ENCODE measurements around the gene PSMD14. TPM values are rescaled to one million over a fixed set of nuclear protein-coding genes. Genes with fewer than 3 reads are reported as not detected.
A peak's percentile ranks its signal among the peaks of the same experiment; 100 is the strongest.

PSMD14 gene
- total RNA-seq (2021; fragmentation: NEBNext Ultra II Directional; extraction: Animal tissue kit (Norgen Biotek cat#: 25700)) (84.1 and 88.7 TPM in 2 replicates), polyA plus RNA-seq (2011; rRNA removed) (25.4 and 53.9 TPM in 2 replicates), polyA minus RNA-seq (2011; rRNA and poly(A)+ RNA removed) (35.7 and 51.4 TPM in 2 replicates)
- 69.0 TPM for polyA plus RNA-seq (2011; cell fraction: cytosol; rRNA removed)
- 11.2 TPM for polyA plus RNA-seq (2011; cell fraction: nucleus; rRNA removed)
- 77.6 to 98.5 TPM (median 85.7 TPM) in 4 replicates for polyA plus RNA-seq (2012, experiment 1 of 2)
- polyA plus RNA-seq (2012, experiment 2 of 2) = 10.9 TPM
- polyA plus RNA-seq (2013, experiment 1 of 2) = 50.5 TPM
- 51.2 TPM for polyA plus RNA-seq (2013, experiment 2 of 2)
- 37.3 TPM for polyA minus RNA-seq (2011; cell fraction: cytosol; rRNA and poly(A)+ RNA removed)
- 62.2 TPM for polyA minus RNA-seq (2011; cell fraction: nucleus; rRNA and poly(A)+ RNA removed)
- long read RNA-seq, experiment 1, full-length matches to known transcripts = 61 of 165 reads
- long read RNA-seq, experiment 1, partial matches to known transcripts = 75 of 165 reads
- long read RNA-seq, experiment 1, other reads (novel, unspliced or antisense) = 29 of 165 reads
- long read RNA-seq, experiment 2, transcript PSMD14-201 (12 exons, 1,954 nt) = major isoform, 282 of 601 reads
- long read RNA-seq, experiment 2, partial matches to known transcripts = 308 of 601 reads
- long read RNA-seq, experiment 2, other reads (novel, unspliced or antisense) = 11 of 601 reads

DNA sequence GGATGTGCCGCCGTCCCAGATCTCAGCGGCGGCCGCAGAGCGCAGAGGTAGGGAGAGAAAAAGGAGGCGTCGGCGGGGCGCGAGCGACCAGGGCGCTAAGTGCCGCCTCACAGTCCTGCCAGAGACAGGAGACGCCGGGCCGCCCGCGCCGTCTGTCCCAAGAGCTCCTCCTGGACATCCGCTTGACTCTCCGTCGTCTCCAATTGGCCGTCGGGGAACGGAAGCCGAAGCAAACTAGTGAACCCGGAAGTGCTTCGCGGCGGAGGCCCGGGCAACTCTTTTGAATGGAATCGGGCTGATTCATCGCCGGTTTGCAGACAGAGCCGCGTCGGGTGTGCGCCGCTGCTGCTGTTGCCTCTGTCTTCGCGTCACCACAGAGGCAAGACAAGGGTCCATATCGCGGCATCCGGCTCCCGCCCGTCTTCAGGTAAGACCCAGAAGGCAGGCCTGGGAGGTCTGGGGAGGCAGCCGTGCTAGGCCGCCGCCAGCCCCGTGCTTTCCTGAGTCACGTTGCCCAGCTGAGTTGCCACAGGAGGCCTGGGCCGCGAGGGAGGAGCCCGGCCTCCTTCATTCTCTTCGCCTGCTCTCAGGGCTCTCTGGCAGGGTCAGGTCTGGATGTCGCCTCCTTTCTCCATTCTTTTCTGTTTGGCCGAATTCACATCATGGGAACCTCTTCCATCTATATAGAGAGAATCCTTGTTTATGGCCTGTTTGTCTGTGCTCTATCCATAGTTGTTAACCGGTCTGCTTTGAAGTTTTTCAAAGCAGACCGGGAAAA, at the start of gene PSMD14:
TSS of gene PSMD14 (plus strand) at position 248 of the 778 bp plus-strand sequence. CDS start 10,401 bp downstream, outside the sequence.
- H4K8ac ChIP-seq (ENCODE audit: extremely low read depth, insufficient read depth, low read length) = peak within 1 kb of the TSS; percentile 99
- H3K4me1 ChIP-seq (replicated peaks in 1 of 4; ENCODE audit: control insufficient read depth in 3 of 4, insufficient read depth in 4 of 4, low read length in 3 of 4) = peaks cover 0 to 3% (median 0%) of the 10 kb centered on the region in 4 experiments; a peak in 2 of 7 replicates
- peak within 1 kb of the TSS; percentile 67 to 95 (median 92) for H3K9ac ChIP-seq (replicated peaks in 1 of 4; ENCODE audit: extremely low read depth in 1 of 4, low read depth in 3 of 4, low read length in 3 of 4)
- no peaks in the 10 kb centered on the region for H3K9me3 ChIP-seq (ENCODE audit: insufficient read depth in 2 of 2, low read depth in 1 of 2, low read length in 1 of 2)
- H3K4ac ChIP-seq (replicated peaks; ENCODE audit: insufficient read length, low read depth, low read length) = peak within 1 kb of the TSS; percentile 48
- peak within 1 kb of the TSS; percentile 31 for H2AFZ ChIP-seq (ENCODE audit: low read length)
- H2BK20ac ChIP-seq (ENCODE audit: low read length) = no peak within 1 kb of the TSS
- H2BK15ac ChIP-seq (ENCODE audit: low read length) = no peak within 1 kb of the TSS
- H3K14ac ChIP-seq (ENCODE audit: insufficient read length) = no peak within 1 kb of the TSS
- 1% methylated on average over 60 of the region's 60 CpGs; no CpG with 5 or more reads in 1 of the 2 experiments for WGBS, 2 experiments (ENCODE audit: extremely low coverage in 1 of 2, insufficient coverage in 1 of 2, insufficient read length in 1 of 2, insufficient replicate concordance in 2 of 2, low coverage in 1 of 2, low lambda C conversion rate in 2 of 2, missing lambda C conversion rate in 1 of 2)
- DNase-seq (ENCODE audit: low read depth in 1 of 2, low spot score in 2 of 2) (peak; percentile 78 to 86), FAIRE-seq (no peak)
- no peaks in the 10 kb centered on the region for H3K23me2 ChIP-seq (ENCODE audit: low read depth, low read length)
- peak within 1 kb of the TSS; percentile 59 to 71 for H3K4me2 ChIP-seq (ENCODE audit: insufficient read depth in 1 of 2, low read depth in 2 of 2, low read length in 2 of 2)
- peak within 1 kb of the TSS; percentile 96 for H3K56ac ChIP-seq (replicated peaks; ENCODE audit: insufficient read length, low read depth, low read length)
- peak within 1 kb of the TSS; percentile 89 for H4K91ac ChIP-seq (replicated peaks; ENCODE audit: insufficient read length, low read length)
- H3K27me3 ChIP-seq (replicated peaks in 1 of 4; ENCODE audit: control insufficient read depth in 3 of 4, extremely low read depth in 1 of 4, insufficient read depth in 3 of 4, low read length in 3 of 4) = no peaks in the 10 kb centered on the region; a peak in 1 of 7 replicates
- H2AK5ac ChIP-seq (ENCODE audit: low read depth, low read length) = no peak within 1 kb of the TSS
- peak within 1 kb of the TSS; percentile 93 for H3K27ac ChIP-seq (ENCODE audit: low read depth, low read length)
- H3K36me3 ChIP-seq (ENCODE audit: control insufficient read depth in 2 of 4, insufficient read depth in 4 of 4, low read length in 3 of 4) = peaks cover 0 to 3% (median 0%) of the 10 kb centered on the region in 4 experiments; a peak in 1 of 8 replicates
- POLR2A ChIA-PET (ENCODE audit: partially characterized antibody) = interaction anchor here (0.7 to 1.9 kb wide), 19 partner anchors 10 to 148 kb away, joined by 3 to 8 read pairs (median 4); partner anchors contain the start of genes TANK and TBR1
- peaks cover 24 to 50% of the 10 kb centered on the region in 2 experiments for H3K79me2 ChIP-seq (ENCODE audit: control insufficient read depth in 1 of 2, insufficient read depth in 2 of 2, low read length in 2 of 2)
- peak within 1 kb of the TSS; percentile 97 for H4K5ac ChIP-seq (ENCODE audit: insufficient read length, low read depth, low read length)
- peak within 1 kb of the TSS; percentile 85 for H2BK120ac ChIP-seq (replicated peaks; ENCODE audit: low read depth, low read length)
- CTCF ChIA-PET (ENCODE audit: partially characterized antibody) = interaction anchor here (1.0 to 1.6 kb wide), 4 partner anchors 8 to 106 kb away, joined by 3 to 6 read pairs (median 4); no protein-coding TSS in a partner anchor
- H3K18ac ChIP-seq (ENCODE audit: extremely low read depth, low read length) = no peak within 1 kb of the TSS
- H3K23ac ChIP-seq (ENCODE audit: insufficient read length) = no peak within 1 kb of the TSS
- H4K20me1 ChIP-seq (replicated peaks in 1 of 2; ENCODE audit: control insufficient read depth in 1 of 2, insufficient read depth in 2 of 2, low read length in 2 of 2) = peaks cover 0 to 3% of the 10 kb centered on the region in 2 experiments
- H3K4me3 ChIP-seq (ENCODE audit: extremely low read depth in 1 of 4, insufficient read depth in 2 of 4, low read depth in 3 of 4, low read length in 4 of 4) = peak within 1 kb of the TSS; percentile 74 to 91 (median 87)
- no peaks in the 10 kb centered on the region for H3K79me1 ChIP-seq (ENCODE audit: low read depth, low read length)
- H2BK5ac ChIP-seq (ENCODE audit: low read depth, low read length) = peak within 1 kb of the TSS; percentile 82; the same call in 1 of the 2 replicates
- H2BK12ac ChIP-seq (ENCODE audit: low read depth, low read length) = no peak within 1 kb of the TSS
- no peak; the same call in 1 of the 2 replicates for TF ChIP-seq CHD1 (IDR thresholded peaks at IDR 0.05; ENCODE audit: low read depth, low read length)
- no peak for TF ChIP-seq BCL11A (IDR thresholded peaks at IDR 0.05; ENCODE audit: low read depth in 2 of 2, low read length in 2 of 2)
- no peak for TF ChIP-seq SUZ12 (IDR thresholded peaks at IDR 0.05; ENCODE audit: low read length)
- no peak for TF ChIP-seq SIRT6 (IDR thresholded peaks at IDR 0.05; ENCODE audit: low read length)
- TF ChIP-seq RBBP5 (IDR thresholded peaks at IDR 0.05; ENCODE audit: borderline replicate concordance, low read depth, low read length) = peak; percentile 98
- TF ChIP-seq KDM1A (IDR thresholded peaks at IDR 0.05; ENCODE audit: borderline replicate concordance, low read length) = no peak
- peak; percentile 82 to 85; a peak in 3 of 4 replicates for TF ChIP-seq SIN3A (conservative IDR thresholded peaks at IDR 0.05 in 1 of 2, IDR thresholded peaks at IDR 0.05 in 1 of 2; ENCODE audit: low read depth in 1 of 2, low read length in 2 of 2)
- TF ChIP-seq RFX5 (IDR thresholded peaks at IDR 0.05; ENCODE audit: borderline replicate concordance, low read depth, low read length) = no peak

All from H1 (cell line).